ENCODE measurements around the gene PROC. TPM values are rescaled to one million over a fixed set of nuclear protein-coding genes. Genes with fewer than 3 reads are reported as not detected.

PROC gene
- total and polyA plus RNA-seq, 11 donors, result not detected

- 81 to 90% (median 85%) methylated on average over 5 to 15 of the region's 15 CpGs for WGBS, 4 donors
- DNase-seq, result no peak
- no peaks in the 10 kb centered on the region for H3K36me3 ChIP-seq
- no peak for ATAC-seq
- TF ChIP-seq POLR2A (IDR thresholded peaks at IDR 0.05), result no peak
- TF ChIP-seq CTCF (IDR thresholded peaks at IDR 0.05), result no peak
- H3K9me3 ChIP-seq, result no peaks in the 10 kb centered on the region
- peaks cover 11 to 43% (median 27%) of the 10 kb centered on the region in 9 donors for H3K27me3 ChIP-seq
- H3K4me1 ChIP-seq, result peaks cover 0 to 36% (median 18%) of the 10 kb centered on the region in 12 donors
- no peak overlapping the region for H3K4me3 ChIP-seq
- H3K27ac ChIP-seq, result no peak overlapping the region
- intact Hi-C loops (cut with DNase I), result loop anchor here in 5 of 10 donors (5.0 to 10.0 kb wide), 6 partner anchors 53 to 97 kb away; no protein-coding TSS in a partner anchor
Measured at GRCh38 chr2:127419448-127420038, 1.3 kb downstream of the PROC start.

- H3K4me3 ChIP-seq, result no peak overlapping the region
- peaks cover 0 to 32% (median 18%) of the 10 kb centered on the region in 12 donors for H3K4me1 ChIP-seq
- H3K27me3 ChIP-seq, result peaks cover 11 to 43% (median 27%) of the 10 kb centered on the region in 9 donors
- H3K27ac ChIP-seq, result no peak overlapping the region
- no peak for TF ChIP-seq POLR2A (IDR thresholded peaks at IDR 0.05)
- no peak for TF ChIP-seq CTCF (IDR thresholded peaks at IDR 0.05)
- DNase-seq, result no peak
- WGBS, 4 donors, result 59 to 63% (median 60%) methylated on average over 8 of the region's 8 CpGs
- H3K9me3 ChIP-seq, result no peaks in the 10 kb centered on the region
- intact Hi-C loops (cut with DNase I), result loop anchor here in 1 of 10 donors (5.0 kb wide), 1 partner anchor 98 kb away; no protein-coding TSS in a partner anchor
- no peaks in the 10 kb centered on the region for H3K36me3 ChIP-seq
- no peak for ATAC-seq
Measured at GRCh38 chr2:127420039-127420864, 2.0 kb downstream of the PROC start.

- H3K4me1 ChIP-seq, result peaks cover 0 to 22% (median 11%) of the 10 kb centered on the region in 12 donors
- H3K27me3 ChIP-seq, result peaks cover 11 to 43% (median 27%) of the 10 kb centered on the region in 9 donors
- H3K27ac ChIP-seq, result no peak overlapping the region
- DNase-seq, result no peak
- 85 to 95% (median 89%) methylated on average over 14 to 15 of the region's 15 CpGs for WGBS, 4 donors
- no peak overlapping the region for H3K4me3 ChIP-seq
- intact Hi-C loops (cut with DNase I), result loop anchor here in 1 of 10 donors (5.0 kb wide), 1 partner anchor 99 kb away; no protein-coding TSS in a partner anchor
- no peaks in the 10 kb centered on the region for H3K36me3 ChIP-seq
- TF ChIP-seq POLR2A (IDR thresholded peaks at IDR 0.05) (no peak), CTCF (IDR thresholded peaks at IDR 0.05) (no peak)
- no peaks in the 10 kb centered on the region for H3K9me3 ChIP-seq
- ATAC-seq, result no peak
Measured at GRCh38 chr2:127421116-127421800, 3.0 kb downstream of the PROC start.

Measured in heart left ventricle (tissue), 16 donors.